ENCODE results near the gene CUL2. TPM values are rescaled to one million over a fixed set of nuclear protein-coding genes. Genes with fewer than 3 reads are reported as not detected.
"Not testable (repeated sequence)": the region's sequence is repeated elsewhere in the genome, so short reads cannot be mapped to it uniquely, and the experiment has no call there.

CUL2 gene
- total RNA-seq, 1 donor, result 41.9 TPM

DNA sequence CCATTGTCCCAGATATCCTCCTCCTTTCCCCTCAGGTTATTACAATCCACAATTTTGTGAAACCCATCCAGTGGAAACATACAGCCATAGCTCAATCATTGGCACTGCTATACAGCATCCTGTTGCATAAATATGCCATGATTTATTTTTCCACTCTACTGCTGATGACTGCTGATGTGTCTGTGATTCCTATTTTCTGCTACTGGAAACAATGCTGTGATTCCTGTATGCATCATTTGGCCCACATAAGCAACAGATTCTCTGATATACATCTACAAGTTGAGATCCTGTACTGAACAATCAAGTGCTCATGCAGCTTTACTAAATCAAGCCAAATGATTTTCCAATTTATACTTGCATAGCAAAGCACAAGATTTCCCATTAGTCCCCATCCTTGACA lies 39.6 kb downstream of the CUL2 start:
- no peak for DNase-seq (ENCODE audit: low read depth)
- H3K4me3 ChIP-seq (ENCODE audit: low read depth, low read length), result no peak overlapping the region
- TF ChIP-seq, protein P1, sequence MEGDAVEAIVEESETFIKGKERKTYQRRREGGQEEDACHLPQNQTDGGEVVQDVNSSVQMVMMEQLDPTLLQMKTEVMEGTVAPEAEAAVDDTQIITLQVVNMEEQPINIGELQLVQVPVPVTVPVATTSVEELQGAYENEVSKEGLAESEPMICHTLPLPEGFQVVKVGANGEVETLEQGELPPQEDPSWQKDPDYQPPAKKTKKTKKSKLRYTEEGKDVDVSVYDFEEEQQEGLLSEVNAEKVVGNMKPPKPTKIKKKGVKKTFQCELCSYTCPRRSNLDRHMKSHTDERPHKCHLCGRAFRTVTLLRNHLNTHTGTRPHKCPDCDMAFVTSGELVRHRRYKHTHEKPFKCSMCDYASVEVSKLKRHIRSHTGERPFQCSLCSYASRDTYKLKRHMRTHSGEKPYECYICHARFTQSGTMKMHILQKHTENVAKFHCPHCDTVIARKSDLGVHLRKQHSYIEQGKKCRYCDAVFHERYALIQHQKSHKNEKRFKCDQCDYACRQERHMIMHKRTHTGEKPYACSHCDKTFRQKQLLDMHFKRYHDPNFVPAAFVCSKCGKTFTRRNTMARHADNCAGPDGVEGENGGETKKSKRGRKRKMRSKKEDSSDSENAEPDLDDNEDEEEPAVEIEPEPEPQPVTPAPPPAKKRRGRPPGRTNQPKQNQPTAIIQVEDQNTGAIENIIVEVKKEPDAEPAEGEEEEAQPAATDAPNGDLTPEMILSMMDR (IDR thresholded peaks at IDR 0.05; ENCODE audit: insufficient read depth, low read depth, low read length), result no peak

DNA sequence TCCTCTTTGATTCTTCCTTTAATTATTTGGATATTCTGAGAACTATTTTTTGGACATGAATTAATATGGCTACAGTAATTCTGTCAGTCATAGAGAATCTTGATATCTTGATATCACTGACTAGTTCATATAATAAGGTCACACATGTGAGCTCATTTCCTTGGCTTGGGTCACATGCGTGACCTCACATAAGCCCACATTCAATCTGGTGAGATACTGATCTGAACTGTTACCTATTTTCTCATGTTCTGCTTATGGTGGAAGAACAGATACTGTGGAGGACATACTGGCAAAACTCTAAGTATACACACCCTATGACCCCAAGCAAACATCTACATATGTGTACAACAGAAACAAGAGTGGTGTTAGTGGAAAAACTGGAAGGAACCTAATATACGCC lies 44.1 kb downstream of the CUL2 start:
- DNase-seq (ENCODE audit: low read depth), result no peak

DNA sequence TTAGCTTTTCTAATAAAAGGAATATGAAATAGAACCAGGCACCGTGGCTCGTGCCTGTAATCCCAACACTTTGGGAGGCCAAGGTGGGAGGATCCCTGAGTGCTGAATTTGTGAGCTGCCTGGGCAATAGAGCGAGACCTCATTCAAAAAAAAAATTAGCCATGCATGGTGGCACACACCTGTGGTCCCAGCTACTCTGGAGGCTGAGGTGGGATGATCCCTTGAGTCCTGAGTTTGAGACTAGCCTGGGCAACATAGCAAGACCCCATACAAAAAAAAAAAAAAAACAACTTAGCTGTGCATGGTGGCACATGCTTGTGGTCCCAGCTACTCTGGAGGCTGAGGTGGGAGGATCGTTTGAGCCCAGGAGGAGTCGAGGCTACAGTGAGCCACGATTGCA lies 44.9 kb downstream of the CUL2 start:
- not testable (repeated sequence) for DNase-seq (ENCODE audit: low read depth); H3K4me3 ChIP-seq (ENCODE audit: low read depth, low read length)

More for the DNA sequence above, 44.1 kb downstream of the CUL2 start:
- H3K4me3 ChIP-seq (ENCODE audit: low read depth, low read length), result no peak overlapping the region
- TF ChIP-seq, protein P1 (IDR thresholded peaks at IDR 0.05; ENCODE audit: insufficient read depth, low read depth, low read length), result no peak

DNA sequence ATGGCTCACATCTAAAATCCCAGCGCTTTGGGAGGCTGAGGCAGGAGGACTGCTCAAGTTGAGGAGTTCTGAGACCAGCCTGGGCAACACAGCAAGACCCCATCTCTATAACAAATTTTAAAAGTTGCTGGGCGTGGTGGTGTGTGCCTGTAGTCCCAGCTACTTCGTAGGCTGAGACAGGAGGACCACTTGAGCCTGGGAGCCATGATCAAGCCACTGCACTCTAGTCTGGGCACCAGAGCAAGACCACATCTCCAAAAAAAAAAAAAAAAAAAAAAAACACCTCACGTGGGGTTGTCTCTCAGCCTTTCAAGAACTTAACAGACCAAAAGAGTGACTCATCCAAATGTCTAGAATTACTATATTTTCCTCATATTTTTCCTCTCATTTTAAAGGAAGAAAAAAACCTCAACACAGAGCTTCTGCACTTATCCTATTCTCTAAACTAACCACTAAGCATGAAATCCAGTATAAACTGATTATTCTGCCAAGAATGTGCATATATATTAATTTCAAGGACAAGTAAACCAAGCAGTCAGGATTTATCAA lies 46.3 kb downstream of the CUL2 start:
- H3K4me3 ChIP-seq (ENCODE audit: low read depth, low read length), result no peak overlapping the region
- TF ChIP-seq, protein P1 (IDR thresholded peaks at IDR 0.05; ENCODE audit: insufficient read depth, low read depth, low read length), result no peak
- no peak for DNase-seq (ENCODE audit: low read depth)

DNA sequence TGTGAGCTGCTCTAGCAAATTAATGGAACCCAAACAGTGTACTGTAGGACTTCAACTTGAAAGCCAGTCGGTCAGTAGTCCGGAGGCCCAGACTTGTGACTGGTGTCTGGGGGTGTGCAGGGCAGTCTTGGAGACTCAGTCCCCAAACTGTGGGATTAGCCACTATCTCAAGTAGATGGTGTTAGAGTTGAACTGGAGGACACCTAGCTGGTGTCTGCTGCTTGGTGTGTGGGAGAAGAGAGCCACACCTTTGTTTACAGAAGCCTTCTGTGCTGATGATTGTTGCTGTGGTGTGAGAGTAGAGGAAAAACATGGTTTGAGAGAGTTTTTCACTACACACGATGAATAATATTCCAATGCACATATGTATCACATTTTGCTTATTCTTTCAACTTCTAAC lies 47.4 kb downstream of the CUL2 start:
- DNase-seq (ENCODE audit: low read depth), result no peak
- TF ChIP-seq, protein P1 (IDR thresholded peaks at IDR 0.05; ENCODE audit: insufficient read depth, low read depth, low read length), result no peak
- no peak overlapping the region for H3K4me3 ChIP-seq (ENCODE audit: low read depth, low read length)

DNA sequence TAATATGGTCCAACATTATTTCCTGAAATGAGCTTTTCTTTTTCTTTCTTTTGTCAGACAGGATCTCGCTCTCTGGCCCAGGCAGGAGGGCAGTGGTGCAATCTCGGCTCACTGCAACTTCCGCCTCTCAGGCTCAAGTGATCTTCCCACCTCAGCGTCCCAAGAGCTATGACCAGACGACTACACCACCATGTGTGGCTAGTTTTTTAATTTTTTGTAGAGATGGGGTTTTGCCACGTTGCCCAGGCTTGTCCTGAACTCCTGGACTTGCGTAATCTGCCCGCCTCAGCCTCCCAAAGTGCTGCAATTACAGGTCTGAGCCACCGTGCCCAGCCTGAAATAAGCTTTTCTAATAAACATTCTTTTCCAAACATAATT lies 48.6 kb downstream of the CUL2 start:
- DNase-seq (ENCODE audit: low read depth), result peak; percentile 41
- TF ChIP-seq, protein P1 (IDR thresholded peaks at IDR 0.05; ENCODE audit: insufficient read depth, low read depth, low read length), result no peak
- no peak overlapping the region for H3K4me3 ChIP-seq (ENCODE audit: low read depth, low read length)

DNA sequence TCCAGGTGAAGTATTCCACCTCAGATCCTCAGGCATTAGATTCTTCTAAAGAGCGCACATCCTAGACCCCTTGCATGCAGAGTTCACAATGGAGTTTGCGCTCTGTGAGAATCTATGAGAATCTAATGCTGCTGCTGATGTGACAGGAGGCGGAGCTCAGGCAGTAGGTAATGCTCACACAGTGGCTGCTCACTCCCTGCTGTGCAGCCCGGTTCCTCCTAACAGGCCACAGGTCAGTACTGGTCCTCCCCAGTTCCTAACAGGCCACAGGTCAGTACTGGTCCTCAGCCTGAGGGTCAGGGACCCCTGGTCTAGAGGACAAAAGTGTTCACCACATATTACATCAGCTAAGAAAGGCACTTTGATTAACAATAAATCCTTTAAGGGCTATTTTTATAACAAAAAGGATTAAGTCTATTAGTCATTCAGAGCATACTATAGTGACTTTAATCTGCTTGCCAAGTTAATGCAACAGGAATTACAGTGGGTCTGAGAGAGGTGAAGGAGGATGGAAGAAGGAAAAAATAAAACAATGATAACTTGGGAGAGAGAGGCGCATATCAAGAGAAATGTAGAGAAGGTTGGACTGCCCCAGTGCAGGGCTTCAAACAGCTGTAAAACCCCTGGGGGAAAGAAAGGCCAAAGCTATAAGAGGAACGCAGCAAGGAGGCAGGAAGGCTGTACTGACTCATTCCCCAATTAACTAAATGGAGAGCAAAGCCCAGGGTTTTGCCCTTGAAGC lies 49.2 kb downstream of the CUL2 start:
- TF ChIP-seq, protein P1 (IDR thresholded peaks at IDR 0.05; ENCODE audit: insufficient read depth, low read depth, low read length), result no peak
- H3K4me3 ChIP-seq (ENCODE audit: low read depth, low read length), result no peak overlapping the region
- DNase-seq (ENCODE audit: low read depth), result peak; percentile 36

All from fibroblast of villous mesenchyme (primary cell).